ENCODE measurements around the gene TMEM50A.

- TF ChIP-seq CTCF (IDR thresholded peaks at IDR 0.05; ENCODE audit: extremely low read depth in 1 of 2, insufficient read depth in 1 of 2, low read depth in 1 of 2, low read length in 2 of 2), result no peak
- no peak for TF ChIP-seq MYC (IDR thresholded peaks at IDR 0.05; ENCODE audit: low read depth, low read length)
These were observed 852 bp downstream of the TMEM50A start for GRCh38 chr1:25338986-25339385.

Data from endothelial cell of umbilical vein (primary cell).